ENCODE results near the gene HIPK3. TPM values are rescaled to one million over a fixed set of nuclear protein-coding genes. Genes with fewer than 3 reads are reported as not detected.
A peak's percentile ranks its signal among the peaks of the same experiment; 100 is the strongest.
"Not testable (repeated sequence)": the region's sequence is repeated elsewhere in the genome, so short reads cannot be mapped to it uniquely, and the experiment has no call there.

HIPK3 gene
- 13.7 TPM for polyA plus RNA-seq (2013, experiment 1 of 2)
- polyA plus RNA-seq (2013, experiment 2 of 2): 14.0 TPM

DNA sequence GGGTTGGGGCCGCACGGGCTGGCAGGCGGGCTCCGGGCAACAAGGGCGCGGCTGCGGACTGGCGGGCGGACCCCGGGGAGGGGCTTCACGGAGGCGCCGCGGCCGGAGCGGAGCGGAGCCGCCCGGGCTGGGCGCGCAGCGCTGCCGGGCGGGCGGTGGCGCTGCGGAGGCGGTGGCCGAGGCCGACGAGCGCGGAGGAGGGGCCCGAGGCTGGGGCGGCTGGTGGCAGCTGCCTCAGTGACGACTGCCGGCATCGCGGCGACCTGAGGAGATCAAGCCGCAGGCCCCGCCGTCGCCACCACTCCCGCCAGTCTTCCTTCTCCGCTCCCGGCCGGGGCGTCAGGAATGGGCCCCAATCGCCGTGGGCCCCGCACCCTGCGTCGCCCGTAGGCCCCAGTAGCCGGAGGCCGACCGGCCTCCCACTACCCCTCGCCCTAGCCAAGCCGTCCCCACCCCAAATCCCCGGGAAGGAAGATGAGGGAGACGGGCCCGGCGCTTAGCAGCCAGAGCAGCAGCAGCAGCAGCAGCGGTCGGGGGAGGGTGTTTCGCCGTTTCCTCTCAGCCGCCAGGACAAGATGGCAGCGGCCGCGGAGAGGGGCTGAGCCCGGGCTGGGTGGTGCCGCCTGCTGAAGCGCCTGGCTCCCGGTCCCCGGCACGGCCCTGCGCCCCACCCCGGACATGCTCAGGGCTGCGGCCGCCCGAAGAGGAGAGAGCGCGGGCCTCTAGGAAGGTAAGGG is at the start of gene HIPK3:
Gene HIPK3, plus strand, starts transcription at position 222 of the 737 bp plus-strand sequence.
- peak within 1 kb of the TSS; percentile 92 for H3K4me3 ChIP-seq (ENCODE audit: extremely low read depth, insufficient read depth, low read length, poor library complexity, severe bottlenecking)
- peak within 1 kb of the TSS; percentile 96 for H3K27ac ChIP-seq (ENCODE audit: low read depth, low read length, severe bottlenecking)
- 0% methylated on average over 51 to 58 of the region's 85 CpGs for WGBS, 2 experiments (ENCODE audit: insufficient coverage in 2 of 2)

DNA sequence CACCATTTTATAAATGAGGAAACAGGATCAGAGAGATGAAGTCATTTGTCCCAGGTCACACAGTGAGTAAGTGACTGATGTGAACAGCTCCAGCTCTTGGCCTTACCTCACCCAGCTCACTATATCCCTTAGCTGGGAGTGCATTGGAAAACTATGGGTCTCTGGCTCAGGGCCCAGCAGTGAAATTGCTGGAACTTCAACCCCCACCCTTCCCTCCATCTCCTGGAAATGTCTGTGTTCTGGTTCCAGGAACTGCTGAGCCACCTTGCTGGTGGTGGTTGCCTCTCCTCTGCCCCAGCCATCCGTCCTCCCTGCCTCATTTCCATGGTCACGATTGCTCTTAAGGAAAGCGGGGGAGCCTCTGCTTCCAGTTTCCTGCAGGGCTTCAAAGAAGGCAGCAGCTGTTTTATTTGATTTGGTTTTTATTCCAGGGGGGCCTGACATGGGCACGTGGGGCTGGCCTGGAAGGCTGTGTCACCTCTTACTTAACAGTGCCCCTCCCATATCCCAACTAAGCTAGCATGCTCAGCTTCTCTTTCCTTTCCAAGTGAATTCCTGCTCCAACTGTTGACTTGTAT is 49.7 kb upstream of the HIPK3 start:
- Histone ChIP-seq H3K4me1 (ENCODE audit: control insufficient read depth, insufficient read depth, low read length, poor library complexity, severe bottlenecking) (no peaks in the 10 kb centered on the region), H3K4me3 (ENCODE audit: extremely low read depth, insufficient read depth, low read length, poor library complexity, severe bottlenecking) (no peak overlapping the region), H3K27ac (ENCODE audit: low read depth, low read length, severe bottlenecking) (no peak overlapping the region), H3K36me3 (ENCODE audit: control insufficient read depth, insufficient read depth, low read length) (no peaks in the 10 kb centered on the region), H3K9me3 (ENCODE audit: control insufficient read depth, low read length) (no peaks in the 10 kb centered on the region)
- 63 to 80% methylated on average over 2 to 3 of the region's 4 CpGs for WGBS, 2 experiments (ENCODE audit: insufficient coverage in 2 of 2)

More for the DNA sequence above, at the start of gene HIPK3:
- no peaks in the 10 kb centered on the region for H3K9me3 ChIP-seq (ENCODE audit: control insufficient read depth, low read length)
- no peaks in the 10 kb centered on the region for H3K36me3 ChIP-seq (ENCODE audit: control insufficient read depth, insufficient read depth, low read length)
- H3K4me1 ChIP-seq (ENCODE audit: control insufficient read depth, insufficient read depth, low read length, poor library complexity, severe bottlenecking): peaks cover 7% of the 10 kb centered on the region

GRCh38 chr11:33208150-33208549 is 49.0 kb upstream of the HIPK3 start:
- no peaks in the 10 kb centered on the region for H3K4me1 ChIP-seq (ENCODE audit: control insufficient read depth, insufficient read depth, low read length, poor library complexity, severe bottlenecking)
- H3K36me3 ChIP-seq (ENCODE audit: control insufficient read depth, insufficient read depth, low read length): no peaks in the 10 kb centered on the region
- no peak overlapping the region for H3K27ac ChIP-seq (ENCODE audit: low read depth, low read length, severe bottlenecking)
- no peaks in the 10 kb centered on the region for H3K9me3 ChIP-seq (ENCODE audit: control insufficient read depth, low read length)
- no peak overlapping the region for H3K4me3 ChIP-seq (ENCODE audit: extremely low read depth, insufficient read depth, low read length, poor library complexity, severe bottlenecking)
- no CpG with 5 or more reads among the region's 1 CpG for WGBS, 2 experiments (ENCODE audit: insufficient coverage in 2 of 2)

GRCh38 chr11:33211153-33211552 is 46.0 kb upstream of the HIPK3 start:
- Histone ChIP-seq H3K4me3 (ENCODE audit: extremely low read depth, insufficient read depth, low read length, poor library complexity, severe bottlenecking) (no peak overlapping the region), H3K4me1 (ENCODE audit: control insufficient read depth, insufficient read depth, low read length, poor library complexity, severe bottlenecking) (no peaks in the 10 kb centered on the region), H3K36me3 (ENCODE audit: control insufficient read depth, insufficient read depth, low read length) (no peaks in the 10 kb centered on the region), H3K9me3 (ENCODE audit: control insufficient read depth, low read length) (no peaks in the 10 kb centered on the region), H3K27ac (ENCODE audit: low read depth, low read length, severe bottlenecking) (no peak overlapping the region)
- WGBS, 2 experiments (ENCODE audit: insufficient coverage in 2 of 2): no CpG with 5 or more reads among the region's 3 CpGs

GRCh38 chr11:33211580-33211979 is 45.6 kb upstream of the HIPK3 start:
- Histone ChIP-seq H3K27ac (ENCODE audit: low read depth, low read length, severe bottlenecking) (no peak overlapping the region), H3K4me3 (ENCODE audit: extremely low read depth, insufficient read depth, low read length, poor library complexity, severe bottlenecking) (no peak overlapping the region), H3K4me1 (ENCODE audit: control insufficient read depth, insufficient read depth, low read length, poor library complexity, severe bottlenecking) (no peaks in the 10 kb centered on the region), H3K9me3 (ENCODE audit: control insufficient read depth, low read length) (no peaks in the 10 kb centered on the region), H3K36me3 (ENCODE audit: control insufficient read depth, insufficient read depth, low read length) (no peaks in the 10 kb centered on the region)
- 98% methylated on average over 4 to 5 of the region's 5 CpGs for WGBS, 2 experiments (ENCODE audit: insufficient coverage in 2 of 2)

- Histone ChIP-seq H3K27ac (ENCODE audit: low read depth, low read length, severe bottlenecking) (no peak overlapping the region), H3K4me3 (ENCODE audit: extremely low read depth, insufficient read depth, low read length, poor library complexity, severe bottlenecking) (no peak overlapping the region), H3K4me1 (ENCODE audit: control insufficient read depth, insufficient read depth, low read length, poor library complexity, severe bottlenecking) (no peaks in the 10 kb centered on the region), H3K9me3 (ENCODE audit: control insufficient read depth, low read length) (no peaks in the 10 kb centered on the region), H3K36me3 (ENCODE audit: control insufficient read depth, insufficient read depth, low read length) (no peaks in the 10 kb centered on the region)
Measured at GRCh38 chr11:33214187-33214586, 43.0 kb upstream of the HIPK3 start.

DNA sequence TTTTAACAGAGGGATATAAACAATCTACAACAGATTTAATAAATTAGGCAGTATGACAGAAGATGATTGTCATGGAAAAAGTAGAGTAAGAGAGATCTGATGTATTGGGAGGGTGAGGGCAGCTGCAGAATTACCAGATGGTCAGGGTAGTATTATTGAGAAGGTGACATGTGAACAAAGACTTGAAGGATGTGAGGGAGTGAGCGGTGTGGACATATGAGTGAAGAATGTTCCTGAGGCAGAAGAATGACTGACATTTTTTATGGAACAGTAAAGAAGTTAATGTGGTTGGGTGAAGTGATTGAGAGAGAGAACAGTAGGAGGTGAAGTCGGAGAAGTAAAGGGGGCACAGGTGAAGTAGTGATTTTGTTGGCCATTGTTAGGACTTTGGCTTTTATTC is 42.4 kb upstream of the HIPK3 start:
- 41 to 48% methylated on average over 2 of the region's 2 CpGs for WGBS, 2 experiments (ENCODE audit: insufficient coverage in 2 of 2)
- Histone ChIP-seq H3K9me3 (ENCODE audit: control insufficient read depth, low read length) (no peaks in the 10 kb centered on the region), H3K27ac (ENCODE audit: low read depth, low read length, severe bottlenecking) (no peak overlapping the region), H3K36me3 (ENCODE audit: control insufficient read depth, insufficient read depth, low read length) (no peaks in the 10 kb centered on the region), H3K4me3 (ENCODE audit: extremely low read depth, insufficient read depth, low read length, poor library complexity, severe bottlenecking) (no peak overlapping the region), H3K4me1 (ENCODE audit: control insufficient read depth, insufficient read depth, low read length, poor library complexity, severe bottlenecking) (no peaks in the 10 kb centered on the region)

- whole genome bisulfite sequencing, 2 experiments (ENCODE audit: insufficient coverage in 2 of 2): no CpG with 5 or more reads among the region's 2 CpGs
- H3K4me1 ChIP-seq (ENCODE audit: control insufficient read depth, insufficient read depth, low read length, poor library complexity, severe bottlenecking); H3K9me3 ChIP-seq (ENCODE audit: control insufficient read depth, low read length): not testable (repeated sequence)
Measured at GRCh38 chr11:33216676-33217075, 40.5 kb upstream of the HIPK3 start.

DNA sequence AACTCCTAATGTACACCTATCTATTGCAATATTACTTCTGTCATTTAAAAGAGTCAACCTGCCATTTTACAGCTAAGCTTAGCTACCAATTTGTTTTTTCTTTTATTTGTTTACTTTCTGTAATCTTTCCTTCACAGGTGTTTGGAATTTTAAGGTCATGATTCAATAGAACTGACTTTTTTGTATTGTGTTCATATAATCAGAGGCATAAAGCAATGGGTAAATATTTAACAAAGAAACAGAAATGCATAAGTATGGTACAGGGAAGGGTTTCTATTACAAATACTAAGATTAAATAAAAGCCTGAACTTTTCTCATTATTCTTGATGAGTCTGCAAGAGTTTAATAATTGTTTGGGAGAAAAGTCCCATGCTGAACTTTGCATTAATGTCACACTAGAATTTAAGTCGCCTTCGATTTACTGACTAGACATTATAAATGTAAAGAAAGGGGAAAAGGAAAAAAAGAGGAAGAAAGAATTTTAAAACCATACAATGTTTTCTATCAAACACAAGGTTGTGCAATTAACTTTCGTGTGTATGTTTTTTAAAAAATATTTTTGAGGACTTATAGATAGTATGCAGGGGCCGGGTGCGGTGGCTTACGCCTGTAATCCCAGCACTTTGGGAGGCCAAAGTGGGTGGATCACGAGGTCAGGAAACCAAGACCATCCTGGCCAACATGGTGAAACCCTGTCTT is 35.0 kb upstream of the HIPK3 start:
- Histone ChIP-seq H3K36me3 (ENCODE audit: control insufficient read depth, insufficient read depth, low read length) (no peaks in the 10 kb centered on the region), H3K4me1 (ENCODE audit: control insufficient read depth, insufficient read depth, low read length, poor library complexity, severe bottlenecking) (no peaks in the 10 kb centered on the region), H3K4me3 (ENCODE audit: extremely low read depth, insufficient read depth, low read length, poor library complexity, severe bottlenecking) (no peak overlapping the region), H3K27ac (ENCODE audit: low read depth, low read length, severe bottlenecking) (no peak overlapping the region), H3K9me3 (ENCODE audit: control insufficient read depth, low read length) (no peaks in the 10 kb centered on the region)
- 83 to 91% methylated on average over 4 to 5 of the region's 7 CpGs for WGBS, 2 experiments (ENCODE audit: insufficient coverage in 2 of 2)

More at GRCh38 chr11:33216676-33217075, 40.5 kb upstream of the HIPK3 start:
- not testable (repeated sequence) for H3K36me3 ChIP-seq (ENCODE audit: control insufficient read depth, insufficient read depth, low read length); H3K4me3 ChIP-seq (ENCODE audit: extremely low read depth, insufficient read depth, low read length, poor library complexity, severe bottlenecking); H3K27ac ChIP-seq (ENCODE audit: low read depth, low read length, severe bottlenecking)

DNA sequence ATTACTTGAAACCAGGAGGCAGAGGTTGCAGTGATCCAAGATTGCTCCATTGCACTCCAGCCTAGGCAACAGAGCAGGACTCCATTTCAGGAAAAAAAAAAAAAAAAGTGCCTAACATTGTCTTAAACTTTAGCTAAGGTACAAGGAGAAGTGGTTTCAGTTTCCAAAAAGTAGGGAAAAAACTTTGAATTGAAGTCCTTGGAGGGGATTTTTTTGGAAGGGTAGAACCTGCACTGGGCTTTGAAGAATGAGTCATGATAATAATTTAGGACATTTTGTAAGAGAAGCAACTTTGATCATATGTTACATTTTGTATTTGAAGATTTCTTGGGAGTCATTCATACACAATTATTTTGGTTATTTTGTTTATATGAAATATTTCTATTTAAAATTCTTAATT is 31.8 kb upstream of the HIPK3 start:
- Histone ChIP-seq H3K4me1 (ENCODE audit: control insufficient read depth, insufficient read depth, low read length, poor library complexity, severe bottlenecking) (no peaks in the 10 kb centered on the region), H3K27ac (ENCODE audit: low read depth, low read length, severe bottlenecking) (no peak overlapping the region), H3K4me3 (ENCODE audit: extremely low read depth, insufficient read depth, low read length, poor library complexity, severe bottlenecking) (no peak overlapping the region), H3K9me3 (ENCODE audit: control insufficient read depth, low read length) (no peaks in the 10 kb centered on the region), H3K36me3 (ENCODE audit: control insufficient read depth, insufficient read depth, low read length) (no peaks in the 10 kb centered on the region)
